H1 (cell line): ENCODE data around the gene APOM. TPM values are rescaled to one million over a fixed set of nuclear protein-coding genes. Genes with fewer than 3 reads are reported as not detected.

ENCODE experiments used
- CTCF ChIA-PET: fragments of 300-600 bp; sonication (Branson Sonifier 250); formaldehyde crosslinking; loops from one replicate; lab custom pipeline; 2021; ENCODE audit not compliant: partially characterized antibody; lab: Charles Lee
- POLR2A ChIA-PET: fragments of 300-600 bp; sonication (Branson Sonifier 250); formaldehyde crosslinking; loops from one replicate; lab custom pipeline; 2021; ENCODE audit warnings: inconsistent platforms; ENCODE audit not compliant: partially characterized antibody; lab: Charles Lee
- DNase-seq, 2 experiments: peaks; one replicate each; pipeline versions ENCODE4 v3.0.0 to v3.0.0-alpha.2; 2010 to 2022; ENCODE audit warnings: low spot score in 2 of 2, low read depth in 1 of 2, mixed read lengths in 1 of 2
- FAIRE-seq: peaks from 2 replicates; lab custom pipeline; 2011; peaks lifted over from hg19 to GRCh38; lab: Jason Lieb, UNC
- H2AFZ ChIP-seq: 2 replicates; pipeline ENCODE4 v1.8.1; 2012; ENCODE audit warnings: low read length, inconsistent platforms
- H2AK5ac ChIP-seq: 2 replicates; pipeline ENCODE4 v1.6.1; 2013; ENCODE audit warnings: low read depth, low read length
- H2BK120ac ChIP-seq: replicated peaks from 2 replicates; pipeline ENCODE3; 2013; ENCODE audit warnings: low read depth, low read length, inconsistent platforms
- H2BK12ac ChIP-seq: 2 replicates; pipeline ENCODE4 v1.6.1; 2013; ENCODE audit warnings: low read depth, low read length
- H2BK15ac ChIP-seq: 2 replicates; pipeline ENCODE4 v1.6.1; 2013; ENCODE audit warnings: low read length
- H2BK20ac ChIP-seq: 2 replicates; pipeline ENCODE4 v1.6.1; 2013; ENCODE audit warnings: low read length
- H2BK5ac ChIP-seq: 2 replicates; pipeline ENCODE4 v1.6.1; 2013; ENCODE audit warnings: low read depth, low read length
- H3K14ac ChIP-seq: 2 replicates; pipeline ENCODE4 v1.6.1; 2013; ENCODE audit warnings: inconsistent platforms; ENCODE audit not compliant: insufficient read length
- H3K18ac ChIP-seq: 2 replicates; pipeline ENCODE4 v1.6.1; 2013; ENCODE audit warnings: low read length; ENCODE audit errors: extremely low read depth
- H3K23ac ChIP-seq: 2 replicates; pipeline ENCODE4 v1.6.1; 2013; ENCODE audit warnings: inconsistent platforms; ENCODE audit not compliant: insufficient read length
- H3K23me2 ChIP-seq: 2 replicates; pipeline ENCODE4 v1.6.1; 2013; ENCODE audit warnings: low read depth, low read length
- H3K27ac ChIP-seq: 2 replicates; pipeline ENCODE4 v1.6.1; 2011; ENCODE audit warnings: low read depth, low read length, inconsistent platforms
- H3K27me3 ChIP-seq, 4 experiments: replicated peaks in 1 of 4; 1 replicate in 1 of 4; 2 replicates in 3 of 4; pipeline versions ENCODE4 v1.6.1 to v1.8.1; 2011 to 2013; ENCODE audit warnings: low read length in 3 of 4, mild to moderate bottlenecking in 3 of 4, inconsistent platforms in 2 of 4, mixed read lengths in 2 of 4, moderate library complexity in 1 of 4; ENCODE audit not compliant: control insufficient read depth in 3 of 4, insufficient read depth in 3 of 4; ENCODE audit errors: extremely low read depth in 1 of 4
- H3K36me3 ChIP-seq, 4 experiments: 2 replicates each; pipeline versions ENCODE4 v1.6.1 to v1.8.1; 2011 to 2013; ENCODE audit warnings: mild to moderate bottlenecking in 4 of 4, low read length in 3 of 4, moderate library complexity in 2 of 4, control low read depth in 1 of 4, inconsistent platforms in 1 of 4; ENCODE audit not compliant: insufficient read depth in 4 of 4, control insufficient read depth in 2 of 4
- H3K4ac ChIP-seq: replicated peaks from 2 replicates; pipeline ENCODE3; 2013; ENCODE audit warnings: low read length, low read depth, mixed read lengths, inconsistent platforms; ENCODE audit not compliant: insufficient read length
- H3K4me1 ChIP-seq, 4 experiments: replicated peaks in 1 of 4; 1 replicate in 1 of 4; 2 replicates in 3 of 4; pipeline versions ENCODE4 v1.6.1 to v1.8.1; 2011 to 2013; ENCODE audit warnings: low read length in 3 of 4, inconsistent platforms in 2 of 4, mixed read lengths in 1 of 4; ENCODE audit not compliant: insufficient read depth in 4 of 4, control insufficient read depth in 3 of 4
- H3K4me2 ChIP-seq, 2 experiments: 2 replicates each; pipeline versions ENCODE4 v1.6.1 to v1.8.1; 2011 to 2013; ENCODE audit warnings: low read depth in 2 of 2, low read length in 2 of 2, control low read depth in 1 of 2, inconsistent platforms in 1 of 2, mild to moderate bottlenecking in 1 of 2; ENCODE audit not compliant: insufficient read depth in 1 of 2
- H3K4me3 ChIP-seq, 4 experiments: fragments of 200-600, 300-600 bp in 1 of 4; sonication (generic), shearing (Covaris generic), sonication (Bioruptor Twin) in 1 of 4; 2 replicates each; pipeline versions ENCODE4 v1.5.1 to v1.8.1; 2011 to 2016; ENCODE audit warnings: low read length in 4 of 4, low read depth in 3 of 4, control low read depth in 2 of 4, inconsistent platforms in 2 of 4, mild to moderate bottlenecking in 2 of 4, mixed read lengths in 1 of 4, moderate library complexity in 1 of 4; ENCODE audit not compliant: insufficient read depth in 2 of 4; ENCODE audit errors: extremely low read depth in 1 of 4
- H3K56ac ChIP-seq: replicated peaks from 2 replicates; pipeline ENCODE3; 2013; ENCODE audit warnings: low read depth, mild to moderate bottlenecking, mixed read lengths, low read length, inconsistent platforms; ENCODE audit not compliant: insufficient read length
- H3K79me1 ChIP-seq: 2 replicates; pipeline ENCODE4 v1.6.1; 2013; ENCODE audit warnings: low read depth, low read length, control low read depth
- H3K79me2 ChIP-seq, 2 experiments: 2 replicates each; pipeline versions ENCODE4 v1.6.1 to v1.8.1; 2012 to 2013; ENCODE audit warnings: low read length in 2 of 2, mild to moderate bottlenecking in 2 of 2, inconsistent platforms in 1 of 2; ENCODE audit not compliant: insufficient read depth in 2 of 2, control insufficient read depth in 1 of 2
- H3K9ac ChIP-seq, 4 experiments: replicated peaks in 1 of 4; 1 replicate in 1 of 4; 2 replicates in 3 of 4; pipeline versions ENCODE4 v1.6.1 to v1.8.1; 2011 to 2013; ENCODE audit warnings: low read depth in 3 of 4, low read length in 3 of 4, control low read depth in 2 of 4, mild to moderate bottlenecking in 2 of 4, moderate library complexity in 2 of 4, inconsistent platforms in 1 of 4; ENCODE audit errors: extremely low read depth in 1 of 4
- H3K9me3 ChIP-seq, 2 experiments: 2 replicates each; pipeline versions ENCODE4 v1.6.1 to v1.8.1; 2012 to 2013; ENCODE audit warnings: mild to moderate bottlenecking in 2 of 2, moderate library complexity in 2 of 2, control low read depth in 1 of 2, inconsistent platforms in 1 of 2, low read depth in 1 of 2, low read length in 1 of 2, mixed read lengths in 1 of 2; ENCODE audit not compliant: insufficient read depth in 2 of 2
- H4K20me1 ChIP-seq, 2 experiments: replicated peaks in 1 of 2; 2 replicates each; pipeline versions ENCODE3 to v1.8.1; 2011 to 2013; ENCODE audit warnings: inconsistent platforms in 2 of 2, low read length in 2 of 2, mild to moderate bottlenecking in 1 of 2; ENCODE audit not compliant: insufficient read depth in 2 of 2, control insufficient read depth in 1 of 2
- H4K5ac ChIP-seq: 2 replicates; pipeline ENCODE4 v1.6.1; 2013; ENCODE audit warnings: low read length, low read depth, mixed read lengths, inconsistent platforms; ENCODE audit not compliant: insufficient read length
- H4K8ac ChIP-seq: 2 replicates; pipeline ENCODE4 v1.8.0; 2013; ENCODE audit warnings: mild to moderate bottlenecking, moderate library complexity, low read length, inconsistent platforms; ENCODE audit not compliant: insufficient read depth; ENCODE audit errors: extremely low read depth
- H4K91ac ChIP-seq: replicated peaks from 2 replicates; pipeline ENCODE3; 2013; ENCODE audit warnings: low read length, mixed read lengths, inconsistent platforms; ENCODE audit not compliant: insufficient read length
- WGBS, 2 experiments: shearing (Covaris generic) in 1 of 2; methylation state at CpG; one replicate each; pipeline versions ENCODE4 v1.1.6 to v1.1.7; 2013 to 2015; ENCODE audit warnings: low lambda C conversion rate in 2 of 2, mixed read lengths in 2 of 2, inconsistent platforms in 1 of 2, low coverage in 1 of 2, missing lambda C conversion rate in 1 of 2; ENCODE audit not compliant: insufficient replicate concordance in 2 of 2, insufficient coverage in 1 of 2, insufficient read length in 1 of 2; ENCODE audit errors: extremely low coverage in 1 of 2, missing lambda C conversion rate in 1 of 2; 5-methylcytosine and 5-hydroxymethylcytosine counted together
- polyA plus RNA-seq, 7 experiments: library from polyadenylated mRNA; depleted of rRNA in 3 of 7; stranded (reverse) in 5 of 7; unstranded in 2 of 7; fragments of >200 nt in 5 of 7; fragments of 200-250 nt in 2 of 7; gene quantifications; 1 replicate in 5 of 7; 2 replicates in 1 of 7; 4 replicates in 1 of 7; pipeline versions ENCODE4 v1.2.1 to v1.2.3, GENCODE V29; 2011 to 2013; ENCODE audit warnings: missing spikeins in 2 of 7, mixed read lengths in 2 of 7
- total RNA-seq: library from RNA; stranded (reverse); fragmentation: NEBNext Ultra II Directional; extraction: Animal tissue kit (Norgen Biotek cat#: 25700); gene quantifications from 2 replicates; pipeline ENCODE4 v1.2.1, GENCODE V29; 2021

Gene APOM
- total and polyA plus RNA-seq, 2 of the 8 experiments (the other 6 are each of a cell fraction or from before 2014, with no cell fraction given) = 3.4 to 12.0 TPM

DNA sequence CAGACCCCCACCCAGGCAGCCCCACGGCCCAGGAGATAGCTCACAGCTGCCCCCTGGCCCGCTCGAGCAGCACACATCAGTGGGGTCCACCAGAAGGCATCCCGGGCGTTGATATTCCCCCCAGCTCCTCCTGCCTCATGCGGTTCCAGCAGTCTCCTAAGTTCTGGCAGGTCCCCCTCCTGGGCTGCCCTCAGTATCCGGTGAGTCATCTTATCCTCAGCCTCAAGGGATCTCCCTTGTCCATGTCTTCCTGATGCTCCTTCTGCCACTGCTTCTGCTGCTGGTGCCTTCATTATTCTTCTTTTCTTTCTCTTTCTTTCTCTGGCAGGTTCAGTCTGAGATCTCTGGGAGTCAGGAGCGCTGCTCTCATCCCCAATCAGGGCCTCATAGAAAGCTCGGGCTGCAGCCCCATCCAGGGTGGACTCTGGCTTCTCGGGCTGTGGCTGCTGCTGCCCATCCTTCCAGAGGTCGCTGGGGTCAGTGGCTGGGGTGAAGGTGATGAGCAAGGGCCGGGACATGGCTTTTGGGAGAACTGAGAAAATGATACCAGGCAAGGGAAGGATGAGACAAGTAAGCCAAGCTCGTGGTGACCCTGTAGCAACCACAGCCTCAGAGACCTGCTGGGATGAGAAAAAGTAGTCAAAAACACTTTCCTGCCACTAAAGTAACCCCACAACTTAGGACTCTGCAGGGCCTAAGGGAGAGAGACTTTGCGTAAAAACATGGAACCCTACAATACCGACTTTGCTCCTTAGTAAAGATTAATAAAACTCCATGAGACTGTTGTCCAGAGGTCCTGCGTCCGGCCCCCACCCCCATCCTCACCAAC is 8.5 kb downstream of the APOM start:
- peaks cover 12% of the 10 kb centered on the region for H3K79me1 ChIP-seq
- H4K8ac ChIP-seq = 0 out of 2 replicates have a peak overlapping the region, but pooled peaks have one; percentile 42
- H4K20me1 ChIP-seq = peaks cover 7 to 9% of the 10 kb centered on the region in 2 experiments
- 49% methylated on average over 17 of the region's 17 CpGs; no CpG with 5 or more reads in 1 of the 2 experiments for WGBS, 2 experiments
- H4K5ac ChIP-seq = no peak overlapping the region
- peak overlapping the region; percentile 88 to 94 (median 90) for H3K4me3 ChIP-seq
- H2AK5ac ChIP-seq = peak overlapping the region; percentile 43; the same call in 1 of the 2 replicates
- no peak overlapping the region for H2AFZ ChIP-seq
- ChIA-PET CTCF (interaction anchor here (0.6 to 3.8 kb wide), 20 partner anchors 9 to 288 kb away, joined by 3 to 38 read pairs (median 4); partner anchors contain the start of genes APOM, BAG6, LSM2 and TNF), POLR2A (interaction anchor here (0.6 to 25.5 kb wide), 51 partner anchors 9 to 1306 kb away, joined by 3 to 883 read pairs (median 4); partner anchors contain the start of genes ABHD16A, AIF1, APOM and ATP6V1G2)
- peak overlapping the region; percentile 98 for H3K18ac ChIP-seq
- no peak overlapping the region for H3K14ac ChIP-seq
- H3K23me2 ChIP-seq = peaks cover 12% of the 10 kb centered on the region
- no peak for DNase-seq
- H2BK12ac ChIP-seq = peak overlapping the region; percentile 10; the same call in 1 of the 2 replicates
- H3K23ac ChIP-seq = no peak overlapping the region
- no peak overlapping the region for H2BK20ac ChIP-seq
- peak overlapping the region; percentile 37 for H3K56ac ChIP-seq
- peak overlapping the region; percentile 6 for H4K91ac ChIP-seq
- H3K36me3 ChIP-seq = peaks cover 22 to 38% (median 28%) of the 10 kb centered on the region in 4 experiments
- no peak overlapping the region; the same call in 1 of the 2 replicates for H2BK15ac ChIP-seq
- no peaks in the 10 kb centered on the region for H3K9me3 ChIP-seq
- H3K4me1 ChIP-seq = peaks cover 0 to 19% (median 5%) of the 10 kb centered on the region in 4 experiments; a peak in 5 of 7 replicates
- FAIRE-seq = no peak
- H3K9ac ChIP-seq = peak overlapping the region; percentile 80 to 95 (median 90)
- H3K27ac ChIP-seq = peak overlapping the region; percentile 97
- H3K79me2 ChIP-seq = peaks cover 0 to 52% of the 10 kb centered on the region in 2 experiments; a peak in 3 of 4 replicates
- H2BK5ac ChIP-seq = peak overlapping the region; percentile 91
- peak overlapping the region; percentile 74 to 82 for H3K4me2 ChIP-seq
- H3K27me3 ChIP-seq = no peaks in the 10 kb centered on the region
- no peak overlapping the region for H3K4ac ChIP-seq
- H2BK120ac ChIP-seq = no peak overlapping the region
